ENCODE measurements around the gene RHOH. TPM values are rescaled to one million over a fixed set of nuclear protein-coding genes. Genes with fewer than 3 reads are reported as not detected.

The RHOH gene
- total RNA-seq, 1 donor from 2014 or later = 0.53 TPM

DNA sequence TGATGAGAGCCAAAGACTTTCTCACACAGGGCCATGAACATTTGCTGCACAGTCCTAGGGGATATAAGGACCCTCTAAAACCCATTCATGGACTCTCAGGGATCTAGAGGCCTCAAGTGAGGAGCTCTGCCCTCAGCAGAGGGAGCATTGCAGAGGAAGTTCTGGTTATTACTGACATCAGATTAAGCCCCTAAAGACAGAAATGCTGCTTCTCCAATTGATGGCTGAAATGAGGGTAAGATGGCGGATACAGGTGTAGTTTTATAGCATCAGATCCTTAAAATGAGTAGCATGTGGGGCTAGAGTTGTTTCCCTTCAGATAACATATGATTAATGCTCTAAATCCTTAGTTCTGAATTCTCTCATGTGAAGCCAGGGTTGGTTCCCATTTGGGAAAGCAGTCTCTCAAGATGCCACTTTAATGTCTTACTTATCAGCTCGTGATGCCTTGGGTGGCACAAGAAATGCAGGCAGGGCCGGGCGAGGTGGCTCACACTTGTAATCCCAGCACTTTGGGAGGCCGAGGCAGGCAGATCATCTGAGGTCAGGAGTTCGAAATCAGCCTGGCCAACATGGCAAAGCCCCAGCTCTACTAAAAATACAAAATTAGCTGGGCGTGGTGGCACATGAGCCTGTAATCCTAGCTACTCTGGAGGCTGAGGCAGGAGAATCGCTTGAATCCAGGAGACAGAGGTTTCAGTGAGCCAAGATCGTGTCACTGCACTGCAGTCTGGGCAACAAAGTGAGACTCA is 7.9 kb downstream of the RHOH start:
- Histone ChIP-seq H3K4me3 (ENCODE audit: low read depth, low read length) (no peak overlapping the region), H3K27me3 (ENCODE audit: control insufficient read depth, insufficient read depth, low read length) (no peaks in the 10 kb centered on the region), H3K36me3 (ENCODE audit: control insufficient read depth, insufficient read depth, low read length) (no peaks in the 10 kb centered on the region)
- DNase-seq (ENCODE audit: low read depth) (no peak), FAIRE-seq (no peak)
- TF ChIP-seq, protein P1, sequence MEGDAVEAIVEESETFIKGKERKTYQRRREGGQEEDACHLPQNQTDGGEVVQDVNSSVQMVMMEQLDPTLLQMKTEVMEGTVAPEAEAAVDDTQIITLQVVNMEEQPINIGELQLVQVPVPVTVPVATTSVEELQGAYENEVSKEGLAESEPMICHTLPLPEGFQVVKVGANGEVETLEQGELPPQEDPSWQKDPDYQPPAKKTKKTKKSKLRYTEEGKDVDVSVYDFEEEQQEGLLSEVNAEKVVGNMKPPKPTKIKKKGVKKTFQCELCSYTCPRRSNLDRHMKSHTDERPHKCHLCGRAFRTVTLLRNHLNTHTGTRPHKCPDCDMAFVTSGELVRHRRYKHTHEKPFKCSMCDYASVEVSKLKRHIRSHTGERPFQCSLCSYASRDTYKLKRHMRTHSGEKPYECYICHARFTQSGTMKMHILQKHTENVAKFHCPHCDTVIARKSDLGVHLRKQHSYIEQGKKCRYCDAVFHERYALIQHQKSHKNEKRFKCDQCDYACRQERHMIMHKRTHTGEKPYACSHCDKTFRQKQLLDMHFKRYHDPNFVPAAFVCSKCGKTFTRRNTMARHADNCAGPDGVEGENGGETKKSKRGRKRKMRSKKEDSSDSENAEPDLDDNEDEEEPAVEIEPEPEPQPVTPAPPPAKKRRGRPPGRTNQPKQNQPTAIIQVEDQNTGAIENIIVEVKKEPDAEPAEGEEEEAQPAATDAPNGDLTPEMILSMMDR (IDR thresholded peaks at IDR 0.05; ENCODE audit: insufficient read depth, low read length, severe bottlenecking) = no peak

DNA sequence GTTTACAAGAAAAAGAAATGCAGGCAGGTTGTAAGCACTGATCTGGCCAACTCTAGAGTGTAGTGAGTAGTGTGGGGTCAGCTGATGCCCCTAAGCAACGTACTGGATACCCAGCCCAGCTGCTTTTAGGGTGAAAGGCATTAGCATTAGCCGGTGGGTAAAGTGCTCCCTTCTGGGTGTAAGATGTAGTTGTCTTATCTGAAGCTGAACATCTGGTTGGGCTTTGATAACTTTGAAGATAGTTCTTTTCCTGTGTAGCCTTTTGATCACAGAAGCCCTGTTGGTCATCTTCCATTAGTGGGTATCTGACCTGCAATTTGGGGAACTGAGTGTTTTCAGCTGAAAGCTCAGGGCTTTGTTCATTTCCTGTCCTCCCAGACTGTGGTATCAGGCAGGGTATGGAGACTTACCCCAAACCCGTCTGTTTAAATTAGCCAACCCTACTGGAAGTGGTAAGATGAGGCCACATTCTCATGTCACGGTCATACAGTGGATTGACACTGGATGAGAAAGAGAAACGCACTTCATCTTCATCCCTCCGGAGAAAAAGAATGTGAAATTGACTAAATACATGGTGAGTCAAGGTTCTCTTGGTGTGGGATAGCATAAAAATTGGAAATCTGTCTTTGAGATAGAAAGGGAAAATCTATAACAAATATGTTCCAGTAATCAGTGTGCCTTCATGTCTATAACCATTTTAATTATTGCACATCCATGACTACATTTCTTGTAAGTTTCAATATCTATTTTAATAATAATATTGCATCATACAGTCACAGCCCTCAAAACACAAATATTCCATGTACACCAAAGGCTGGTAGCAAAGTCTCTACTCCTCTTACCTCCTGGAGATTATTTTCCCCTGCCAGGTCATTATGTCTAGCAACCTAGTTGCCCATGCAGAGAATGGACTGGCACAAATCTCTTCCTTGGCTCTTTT is 8.7 kb downstream of the RHOH start:
- DNase-seq (ENCODE audit: low read depth) = no peak
- Histone ChIP-seq H3K27me3 (ENCODE audit: control insufficient read depth, insufficient read depth, low read length) (no peaks in the 10 kb centered on the region), H3K36me3 (ENCODE audit: control insufficient read depth, insufficient read depth, low read length) (no peaks in the 10 kb centered on the region), H3K4me3 (ENCODE audit: low read depth, low read length) (no peak overlapping the region)
- FAIRE-seq = no peak
- TF ChIP-seq, protein P1 (IDR thresholded peaks at IDR 0.05; ENCODE audit: insufficient read depth, low read length, severe bottlenecking) = no peak

DNA sequence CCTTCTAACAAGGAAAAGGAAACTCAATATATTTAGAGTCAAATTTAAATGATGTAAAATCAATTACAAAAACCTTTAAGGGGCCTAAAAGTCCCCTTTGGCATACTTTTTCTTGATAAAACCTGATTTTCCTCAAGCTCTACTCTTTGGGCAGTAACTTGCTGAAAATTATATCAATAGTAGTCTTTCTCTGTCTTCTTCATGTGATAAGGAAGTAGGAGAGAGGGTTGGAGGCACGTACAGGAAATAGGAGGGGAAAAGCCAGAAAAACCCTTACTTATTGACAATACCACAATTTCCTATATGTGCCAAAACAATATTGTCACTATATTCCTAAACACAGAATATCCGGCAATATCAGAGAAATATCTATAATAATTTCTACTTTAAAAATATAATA is 9.6 kb downstream of the RHOH start:
- no peaks in the 10 kb centered on the region for H3K27me3 ChIP-seq (ENCODE audit: control insufficient read depth, insufficient read depth, low read length)
- TF ChIP-seq, protein P1 (IDR thresholded peaks at IDR 0.05; ENCODE audit: insufficient read depth, low read length, severe bottlenecking) = no peak
- no peak overlapping the region for H3K4me3 ChIP-seq (ENCODE audit: low read depth, low read length)
- FAIRE-seq = no peak
- no peak for DNase-seq (ENCODE audit: low read depth)
- no peaks in the 10 kb centered on the region for H3K36me3 ChIP-seq (ENCODE audit: control insufficient read depth, insufficient read depth, low read length)

DNA sequence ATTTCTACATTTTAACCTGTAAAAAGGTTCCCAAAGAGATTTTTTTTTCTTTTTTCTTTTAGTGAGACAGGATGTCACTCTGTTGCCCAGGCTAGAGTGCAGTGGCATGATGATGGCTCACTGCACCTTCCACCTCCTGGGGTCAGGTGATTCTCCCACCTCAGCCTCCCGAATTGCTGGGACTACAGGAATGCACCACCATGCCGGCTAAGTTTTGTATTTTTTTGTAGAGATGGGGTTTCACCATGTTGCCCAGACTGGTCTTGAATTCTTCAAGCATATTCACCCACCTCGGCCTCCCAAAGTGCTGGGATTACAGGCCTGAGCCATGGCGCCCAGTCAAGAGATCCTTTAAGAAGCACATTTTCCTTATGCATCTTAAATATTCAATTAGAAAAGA is 12.6 kb downstream of the RHOH start:
- Histone ChIP-seq H3K36me3 (ENCODE audit: control insufficient read depth, insufficient read depth, low read length) (no peaks in the 10 kb centered on the region), H3K4me3 (ENCODE audit: low read depth, low read length) (no peak overlapping the region), H3K27me3 (ENCODE audit: control insufficient read depth, insufficient read depth, low read length) (no peaks in the 10 kb centered on the region)
- TF ChIP-seq, protein P1 (IDR thresholded peaks at IDR 0.05; ENCODE audit: insufficient read depth, low read length, severe bottlenecking) = no peak
- no peak for FAIRE-seq
- DNase-seq (ENCODE audit: low read depth) = no peak

DNA sequence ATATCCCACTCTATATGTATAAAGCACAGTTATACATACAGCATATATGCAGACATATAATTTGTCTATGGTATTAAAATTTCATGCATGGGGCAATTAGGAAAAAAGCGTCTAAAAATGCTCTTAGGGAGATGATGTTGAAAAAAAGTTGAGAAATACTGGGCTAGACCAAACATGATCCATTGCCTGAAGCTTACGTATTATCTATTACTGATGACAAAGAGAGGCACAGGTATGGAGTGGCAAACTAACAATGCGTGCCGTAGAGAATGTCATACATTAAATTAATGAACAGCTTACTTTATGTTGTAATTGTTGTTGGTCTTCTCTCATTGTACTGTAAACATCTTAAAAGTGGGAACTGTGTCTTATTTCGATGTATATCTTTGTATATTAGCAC is 13.9 kb downstream of the RHOH start:
- Histone ChIP-seq H3K27me3 (ENCODE audit: control insufficient read depth, insufficient read depth, low read length) (no peaks in the 10 kb centered on the region), H3K36me3 (ENCODE audit: control insufficient read depth, insufficient read depth, low read length) (no peaks in the 10 kb centered on the region), H3K4me3 (ENCODE audit: low read depth, low read length) (no peak overlapping the region)
- TF ChIP-seq, protein P1 (IDR thresholded peaks at IDR 0.05; ENCODE audit: insufficient read depth, low read length, severe bottlenecking) = no peak
- peak; percentile 55 for DNase-seq (ENCODE audit: low read depth)
- FAIRE-seq = no peak

Measured in bronchial epithelial cell (primary cell).